H1 (cell line): ENCODE results near the gene SIK2. TPM values are rescaled to one million over a fixed set of nuclear protein-coding genes. Genes with fewer than 3 reads are reported as not detected.

Experiments used
- CBX5 ChIP-seq: fragments of 300-800, 300-1000 bp; sonication (generic); IDR thresholded peaks from 2 replicates; pipeline ENCODE4 v1.7.1; 2016; ENCODE audit warnings: antibody characterized with exemption, low read length, low read depth
- CBX8 ChIP-seq: fragments of 300-800, 300-1000 bp; sonication (generic); IDR thresholded peaks from 2 replicates; pipeline ENCODE4 v1.7.1; 2016; ENCODE audit warnings: low read depth, low read length, borderline replicate concordance
- CHD1 ChIP-seq: IDR thresholded peaks from 2 replicates; pipeline ENCODE4 v1.6.1; 2012; ENCODE audit warnings: low read depth, low read length, improper control_type of control experiment
- FOSL1 ChIP-seq: IDR thresholded peaks from 2 replicates; pipeline ENCODE4 v1.6.1; 2011; ENCODE audit warnings: mild to moderate bottlenecking, low read depth, low read length, moderate library complexity; ENCODE audit not compliant: insufficient read depth
- RXRA ChIP-seq: IDR thresholded peaks from 2 replicates; pipeline ENCODE4 v1.6.1; 2011; ENCODE audit warnings: low read depth, mild to moderate bottlenecking, low read length, moderate library complexity; ENCODE audit not compliant: insufficient read depth
- SAP30 ChIP-seq: fragments of 300-600 bp; sonication (generic); IDR thresholded peaks from 2 replicates; pipeline ENCODE4 v1.7.1; 2012; ENCODE audit warnings: low read length, moderate library complexity, mild to moderate bottlenecking, inconsistent platforms; ENCODE audit not compliant: insufficient read depth, insufficient replicate concordance
- polyA plus RNA-seq, 7 experiments: library from polyadenylated mRNA; depleted of rRNA in 3 of 7; stranded (reverse) in 5 of 7; unstranded in 2 of 7; fragments of >200 nt in 5 of 7; fragments of 200-250 nt in 2 of 7; gene quantifications; 1 replicate in 5 of 7; 2 replicates in 1 of 7; 4 replicates in 1 of 7; pipeline versions ENCODE4 v1.2.1 to v1.2.3, GENCODE V29; 2011 to 2013; ENCODE audit warnings: missing spikeins in 2 of 7, mixed read lengths in 2 of 7
- total RNA-seq: library from RNA; stranded (reverse); fragmentation: NEBNext Ultra II Directional; extraction: Animal tissue kit (Norgen Biotek cat#: 25700); gene quantifications from 2 replicates; pipeline ENCODE4 v1.2.1, GENCODE V29; 2021
- TF ChIP-seq, protein P1 (sequence below): IDR thresholded peaks from 2 replicates; pipeline ENCODE4 v1.6.1; 2011; ENCODE audit warnings: low read depth, mild to moderate bottlenecking, low read length; ENCODE audit not compliant: insufficient read depth

SIK2 gene
- total and polyA plus RNA-seq, 2 of the 8 experiments (the other 6 are each of a cell fraction or from before 2014, with no cell fraction given), result 8.8 to 11.2 TPM

DNA sequence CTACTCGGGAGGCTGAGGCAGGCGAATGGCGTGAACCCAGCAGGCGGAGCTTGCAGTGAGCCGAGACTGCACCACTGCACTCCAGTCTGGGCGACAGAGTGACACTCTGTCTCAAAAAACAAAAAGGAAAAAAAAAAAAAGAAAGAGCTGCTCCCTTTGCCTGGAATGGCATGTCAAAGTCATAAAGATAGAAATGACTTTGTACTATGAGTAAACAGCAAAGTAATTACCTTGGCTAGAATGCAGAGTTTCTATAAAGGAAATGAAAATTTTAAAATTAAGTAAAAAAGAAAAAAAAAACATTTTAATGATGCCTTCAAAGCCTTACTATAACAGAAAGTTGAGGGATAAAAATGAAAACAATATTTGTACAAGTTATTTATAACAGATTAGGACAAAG, 153.8 kb downstream of the SIK2 start (continued):
- TF ChIP-seq CBX8, result no peak
- no peak for TF ChIP-seq RXRA
- no peak for TF ChIP-seq CHD1
- TF ChIP-seq, protein P1, sequence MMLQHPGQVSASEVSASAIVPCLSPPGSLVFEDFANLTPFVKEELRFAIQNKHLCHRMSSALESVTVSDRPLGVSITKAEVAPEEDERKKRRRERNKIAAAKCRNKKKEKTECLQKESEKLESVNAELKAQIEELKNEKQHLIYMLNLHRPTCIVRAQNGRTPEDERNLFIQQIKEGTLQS, result no peak
- TF ChIP-seq FOSL1, result no peak
- no peak for TF ChIP-seq SAP30
- no peak for TF ChIP-seq CBX5
